Measurements from ENCODE around the gene TMCO4. TPM values are rescaled to one million over a fixed set of nuclear protein-coding genes. Genes with fewer than 3 reads are reported as not detected.

Gene TMCO4
- total and polyA plus RNA-seq, 2 of the 4 experiments (the other 2 are of a cell fraction), result 7.3 to 8.6 TPM

GRCh38 chr1:19738669-19739068, 61.0 kb downstream of the TMCO4 start:
- no peak overlapping the region for H2AFZ ChIP-seq (replicated peaks; ENCODE audit: low read length, poor library complexity)
- H2AK5ac ChIP-seq (ENCODE audit: low read depth, low read length), result no peak overlapping the region
- H4K8ac ChIP-seq (ENCODE audit: low read depth in 2 of 2, low read length in 2 of 2), result no peak overlapping the region
- H3K14ac ChIP-seq (replicated peaks; ENCODE audit: low read depth, low read length), result no peak overlapping the region
- no peak overlapping the region for H3K18ac ChIP-seq (ENCODE audit: low read depth, low read length)
- H3K23ac ChIP-seq (ENCODE audit: low read depth, low read length), result no peak overlapping the region
- no peak overlapping the region for H3K4ac ChIP-seq (ENCODE audit: low read depth, low read length)
- peaks cover 4% of the 10 kb centered on the region for H3K36me3 ChIP-seq (ENCODE audit: control insufficient read depth, insufficient read depth, low read length)
- no peak overlapping the region for H2BK5ac ChIP-seq (ENCODE audit: low read depth, low read length, poor library complexity, severe bottlenecking)
- ChIA-PET POLR2A (ENCODE audit: unreplicated experiment) (no interaction called here), CTCF (no interaction called here)
- BruUV-seq (replicated peaks), result no TSS peak
- DNase-seq (no peak), ATAC-seq (ENCODE audit: low read depth) (no peak)
- H4K20me1 ChIP-seq (ENCODE audit: insufficient read depth, low read length), result no peaks in the 10 kb centered on the region
- H3K9me1 ChIP-seq (ENCODE audit: insufficient read depth, low read length), result peaks cover 23% of the 10 kb centered on the region
- TF ChIP-seq, protein P1, sequence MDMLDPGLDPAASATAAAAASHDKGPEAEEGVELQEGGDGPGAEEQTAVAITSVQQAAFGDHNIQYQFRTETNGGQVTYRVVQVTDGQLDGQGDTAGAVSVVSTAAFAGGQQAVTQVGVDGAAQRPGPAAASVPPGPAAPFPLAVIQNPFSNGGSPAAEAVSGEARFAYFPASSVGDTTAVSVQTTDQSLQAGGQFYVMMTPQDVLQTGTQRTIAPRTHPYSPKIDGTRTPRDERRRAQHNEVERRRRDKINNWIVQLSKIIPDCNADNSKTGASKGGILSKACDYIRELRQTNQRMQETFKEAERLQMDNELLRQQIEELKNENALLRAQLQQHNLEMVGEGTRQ (IDR thresholded peaks at IDR 0.05; ENCODE audit: low read depth, low read length), result peak; percentile 59
- TF ChIP-seq, protein P2, sequence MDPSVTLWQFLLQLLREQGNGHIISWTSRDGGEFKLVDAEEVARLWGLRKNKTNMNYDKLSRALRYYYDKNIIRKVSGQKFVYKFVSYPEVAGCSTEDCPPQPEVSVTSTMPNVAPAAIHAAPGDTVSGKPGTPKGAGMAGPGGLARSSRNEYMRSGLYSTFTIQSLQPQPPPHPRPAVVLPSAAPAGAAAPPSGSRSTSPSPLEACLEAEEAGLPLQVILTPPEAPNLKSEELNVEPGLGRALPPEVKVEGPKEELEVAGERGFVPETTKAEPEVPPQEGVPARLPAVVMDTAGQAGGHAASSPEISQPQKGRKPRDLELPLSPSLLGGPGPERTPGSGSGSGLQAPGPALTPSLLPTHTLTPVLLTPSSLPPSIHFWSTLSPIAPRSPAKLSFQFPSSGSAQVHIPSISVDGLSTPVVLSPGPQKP (IDR thresholded peaks at IDR 0.05; ENCODE audit: borderline replicate concordance, low read depth, low read length), result no peak
- H3K27me3 ChIP-seq (ENCODE audit: control insufficient read depth, insufficient read depth, low read length), result no peaks in the 10 kb centered on the region
- in situ Hi-C loops (cut with MboI; ENCODE audit: low sequenced_read_pairs), result no loop called here
- H2AK9ac ChIP-seq (replicated peaks; ENCODE audit: low read depth, low read length, poor library complexity), result no peak overlapping the region
- H3K27ac ChIP-seq (ENCODE audit: insufficient read depth, low read length), result no peak overlapping the region
- H4K5ac ChIP-seq (ENCODE audit: low read depth, low read length), result no peak overlapping the region
- no peaks in the 10 kb centered on the region for H3K79me1 ChIP-seq (ENCODE audit: low read depth in 1 of 2, low read length in 2 of 2)
- H3K4me2 ChIP-seq (ENCODE audit: low read depth, low read length), result no peak overlapping the region
- no peak overlapping the region for H2BK120ac ChIP-seq (ENCODE audit: low read depth, low read length)
- H4K91ac ChIP-seq (ENCODE audit: insufficient read depth, low read depth, low read length), result no peak overlapping the region
- no peak overlapping the region for H3K9ac ChIP-seq (ENCODE audit: low read depth, low read length)
- no peak overlapping the region for H2BK15ac ChIP-seq (ENCODE audit: low read depth, low read length)
- no peak overlapping the region for H3K56ac ChIP-seq (ENCODE audit: extremely low read depth, insufficient read depth, low read length)
- H3K9me3 ChIP-seq (ENCODE audit: control insufficient read depth, insufficient read depth, low read length), result no peaks in the 10 kb centered on the region
- WGBS, 2 experiments (ENCODE audit: extremely low coverage in 2 of 2, insufficient read length in 1 of 2), result no CpG with 5 or more reads among the region's 2 CpGs
- H3K4me3 ChIP-seq (ENCODE audit: insufficient read depth, low read depth, low read length), result no peak overlapping the region
- dilution Hi-C loops (cut with HindIII; ENCODE audit: low sequenced_read_pairs, unreplicated experiment), result no loop called here
- no peak overlapping the region for H2BK20ac ChIP-seq (ENCODE audit: low read depth, low read length)
- intact Hi-C loops (cut with micrococcal nuclease), result no loop called here
- H3K4me1 ChIP-seq (ENCODE audit: control insufficient read depth, insufficient read depth, low read length), result peaks cover 11% of the 10 kb centered on the region; the same call in 1 of the 2 replicates
